Astrocyte of the cerebellum (primary cell): ENCODE measurements around the gene GRIN2C.

Experiments used
- DNase-seq: peaks from one replicate; pipeline ENCODE4 v3.0.0-alpha.2; 2011; ENCODE audit warnings: low read depth
- H3K4me3 ChIP-seq: 2 replicates; pipeline ENCODE4 v1.5.1; 2011; ENCODE audit warnings: mild to moderate bottlenecking, low read depth, low read length, moderate library complexity
- in situ Hi-C: cut with HindIII; loops from 2 replicates; pipeline ENCODE4 v1.10.0; 2017; ENCODE audit warnings: low sequenced_read_pairs
- TF ChIP-seq, protein P1 (sequence below): IDR thresholded peaks from 2 replicates; pipeline ENCODE4 v1.5.1; 2012; ENCODE audit warnings: low read length, low read depth, moderate library complexity, mild to moderate bottlenecking; ENCODE audit errors: missing control alignments

GRIN2C gene

GRCh38 chr17:74799097-74799496 lies 60.6 kb downstream of the GRIN2C start:
- no peak overlapping the region for H3K4me3 ChIP-seq
- DNase-seq: no peak
- TF ChIP-seq, protein P1, sequence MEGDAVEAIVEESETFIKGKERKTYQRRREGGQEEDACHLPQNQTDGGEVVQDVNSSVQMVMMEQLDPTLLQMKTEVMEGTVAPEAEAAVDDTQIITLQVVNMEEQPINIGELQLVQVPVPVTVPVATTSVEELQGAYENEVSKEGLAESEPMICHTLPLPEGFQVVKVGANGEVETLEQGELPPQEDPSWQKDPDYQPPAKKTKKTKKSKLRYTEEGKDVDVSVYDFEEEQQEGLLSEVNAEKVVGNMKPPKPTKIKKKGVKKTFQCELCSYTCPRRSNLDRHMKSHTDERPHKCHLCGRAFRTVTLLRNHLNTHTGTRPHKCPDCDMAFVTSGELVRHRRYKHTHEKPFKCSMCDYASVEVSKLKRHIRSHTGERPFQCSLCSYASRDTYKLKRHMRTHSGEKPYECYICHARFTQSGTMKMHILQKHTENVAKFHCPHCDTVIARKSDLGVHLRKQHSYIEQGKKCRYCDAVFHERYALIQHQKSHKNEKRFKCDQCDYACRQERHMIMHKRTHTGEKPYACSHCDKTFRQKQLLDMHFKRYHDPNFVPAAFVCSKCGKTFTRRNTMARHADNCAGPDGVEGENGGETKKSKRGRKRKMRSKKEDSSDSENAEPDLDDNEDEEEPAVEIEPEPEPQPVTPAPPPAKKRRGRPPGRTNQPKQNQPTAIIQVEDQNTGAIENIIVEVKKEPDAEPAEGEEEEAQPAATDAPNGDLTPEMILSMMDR: no peak
- in situ Hi-C loops: no loop called here

GRCh38 chr17:74798239-74798707 lies 61.4 kb downstream of the GRIN2C start:
- in situ Hi-C loops: no loop called here
- no peak overlapping the region for H3K4me3 ChIP-seq
- TF ChIP-seq, protein P1: no peak
- DNase-seq: no peak

DNA sequence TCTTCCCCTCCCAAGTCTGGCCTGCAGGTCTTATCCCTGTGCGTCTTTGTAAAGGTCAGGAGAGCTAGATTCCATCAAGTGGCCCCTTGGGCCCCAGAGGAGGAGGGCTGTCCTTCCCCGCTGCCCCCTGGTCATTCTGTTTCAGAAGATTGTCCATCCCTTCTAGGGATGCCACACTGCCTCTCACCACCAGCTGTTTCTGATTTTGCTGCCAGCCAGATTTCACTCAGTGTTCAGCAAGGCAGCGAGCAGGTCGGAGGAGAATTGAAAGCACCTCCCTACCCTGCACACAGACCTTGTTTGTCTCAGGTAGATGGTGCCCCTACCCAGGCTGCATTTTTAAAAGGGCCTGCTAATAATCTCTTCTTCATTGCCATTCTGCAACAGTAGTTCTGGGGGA lies 61.9 kb downstream of the GRIN2C start:
- H3K4me3 ChIP-seq: no peak overlapping the region
- no peak for DNase-seq
- in situ Hi-C loops: no loop called here
- TF ChIP-seq, protein P1: no peak

DNA sequence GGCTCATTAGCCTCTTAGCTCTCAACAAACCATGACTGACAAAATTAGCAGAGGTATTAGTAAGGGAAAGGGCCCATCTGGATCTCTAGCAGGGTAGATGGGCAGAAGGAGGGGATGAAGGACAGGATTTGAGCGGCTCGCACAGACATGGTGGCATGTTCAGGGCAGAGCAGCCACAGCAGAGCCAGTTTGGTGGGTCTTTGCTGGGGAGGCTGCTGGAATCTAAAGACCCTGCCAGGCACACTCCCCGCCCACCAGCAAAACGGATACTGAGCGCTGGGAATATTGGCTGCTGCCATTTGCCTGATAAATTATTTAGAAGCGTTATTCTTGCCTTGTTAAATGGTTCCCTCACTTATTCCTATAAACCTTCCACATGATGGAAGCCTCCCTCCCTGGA lies 62.8 kb downstream of the GRIN2C start:
- in situ Hi-C loops: no loop called here
- TF ChIP-seq, protein P1: no peak
- H3K4me3 ChIP-seq: no peak overlapping the region
- no peak for DNase-seq

DNA sequence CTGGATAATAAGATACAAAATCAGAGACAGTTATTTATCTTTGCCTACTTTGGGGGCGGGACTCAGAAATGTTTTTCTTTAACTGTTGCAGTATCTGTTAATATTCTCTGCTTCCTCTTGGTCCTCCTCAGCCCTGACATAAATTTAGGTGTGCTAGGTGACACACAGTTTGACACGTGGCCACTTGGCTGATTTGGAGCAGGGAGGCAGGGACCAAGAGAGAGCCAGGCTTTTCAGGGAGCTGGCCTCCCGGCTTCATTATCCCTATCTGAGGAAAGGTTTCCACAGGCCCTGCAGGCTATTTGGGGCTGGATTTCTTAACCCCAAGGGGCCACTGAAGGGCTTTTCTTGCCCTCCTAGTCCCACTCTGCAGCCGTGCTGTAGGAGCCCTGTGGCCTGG lies 63.5 kb downstream of the GRIN2C start:
- in situ Hi-C loops: no loop called here
- TF ChIP-seq, protein P1: no peak
- DNase-seq: no peak
- H3K4me3 ChIP-seq: no peak overlapping the region

GRCh38 chr17:74795327-74796020 lies 64.2 kb downstream of the GRIN2C start:
- in situ Hi-C loops: no loop called here
- DNase-seq: no peak
- TF ChIP-seq, protein P1: no peak

More at GRCh38 chr17:74795327-74796020, 64.2 kb downstream of the GRIN2C start:
- no peak overlapping the region for H3K4me3 ChIP-seq
